GM18909 (cell line): ENCODE data around the gene FCN1.

ENCODE experiments used
- ATAC-seq: cut with Tn5 transposase; IDR thresholded peaks from one replicate; pipeline ENCODE4 v1.9.1; 2021; ENCODE audit warnings: mild to moderate bottlenecking; ENCODE audit not compliant: unreplicated experiment, poor library complexity

Gene FCN1

DNA sequence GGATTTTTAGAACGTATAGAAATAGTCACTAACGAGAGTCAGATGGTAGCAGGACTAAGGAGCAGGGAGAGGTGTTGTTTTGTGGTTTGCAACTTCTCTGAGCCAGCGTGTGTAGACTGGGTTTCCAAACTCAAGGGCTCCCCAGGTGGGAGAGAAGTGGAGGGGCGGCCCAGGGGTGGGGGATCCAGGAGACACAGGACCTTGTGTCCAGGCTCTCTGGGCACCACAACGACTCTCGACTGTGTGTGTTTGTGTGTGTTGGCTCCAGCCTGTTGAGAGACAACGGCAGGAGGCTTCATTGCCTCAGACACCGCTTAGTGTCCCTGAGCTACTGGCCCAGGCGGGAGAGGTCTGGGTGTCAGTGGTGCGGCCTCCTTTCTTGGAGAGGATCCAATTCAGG is 934 bp upstream of the FCN1 start:
- no peak for ATAC-seq

DNA sequence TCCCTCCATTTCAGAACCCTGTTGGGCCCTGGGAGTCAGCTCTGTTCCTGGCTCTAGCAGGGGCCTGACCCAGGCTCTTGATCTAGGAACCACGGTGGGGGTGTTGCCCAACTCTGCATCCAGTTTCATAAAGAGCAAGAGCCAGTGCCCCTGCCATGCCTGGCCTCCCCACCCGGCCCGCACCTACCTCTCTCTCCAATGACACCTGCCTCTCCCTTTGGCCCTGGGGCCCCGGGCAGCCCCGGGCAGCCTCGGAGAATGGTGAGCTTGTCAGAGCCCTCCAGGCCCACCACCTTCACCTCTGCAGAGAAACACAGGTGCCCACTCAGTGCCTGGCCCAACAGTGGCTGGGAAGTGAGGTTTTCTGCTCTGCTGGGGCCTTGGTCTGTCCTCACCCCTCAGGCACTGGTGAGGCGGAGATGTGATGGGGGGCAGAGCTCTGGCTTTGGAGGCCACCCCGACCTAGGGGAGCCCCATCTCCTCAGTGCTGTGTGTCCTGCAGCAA is 1.5 kb downstream of the FCN1 start:
- no peak for ATAC-seq

DNA sequence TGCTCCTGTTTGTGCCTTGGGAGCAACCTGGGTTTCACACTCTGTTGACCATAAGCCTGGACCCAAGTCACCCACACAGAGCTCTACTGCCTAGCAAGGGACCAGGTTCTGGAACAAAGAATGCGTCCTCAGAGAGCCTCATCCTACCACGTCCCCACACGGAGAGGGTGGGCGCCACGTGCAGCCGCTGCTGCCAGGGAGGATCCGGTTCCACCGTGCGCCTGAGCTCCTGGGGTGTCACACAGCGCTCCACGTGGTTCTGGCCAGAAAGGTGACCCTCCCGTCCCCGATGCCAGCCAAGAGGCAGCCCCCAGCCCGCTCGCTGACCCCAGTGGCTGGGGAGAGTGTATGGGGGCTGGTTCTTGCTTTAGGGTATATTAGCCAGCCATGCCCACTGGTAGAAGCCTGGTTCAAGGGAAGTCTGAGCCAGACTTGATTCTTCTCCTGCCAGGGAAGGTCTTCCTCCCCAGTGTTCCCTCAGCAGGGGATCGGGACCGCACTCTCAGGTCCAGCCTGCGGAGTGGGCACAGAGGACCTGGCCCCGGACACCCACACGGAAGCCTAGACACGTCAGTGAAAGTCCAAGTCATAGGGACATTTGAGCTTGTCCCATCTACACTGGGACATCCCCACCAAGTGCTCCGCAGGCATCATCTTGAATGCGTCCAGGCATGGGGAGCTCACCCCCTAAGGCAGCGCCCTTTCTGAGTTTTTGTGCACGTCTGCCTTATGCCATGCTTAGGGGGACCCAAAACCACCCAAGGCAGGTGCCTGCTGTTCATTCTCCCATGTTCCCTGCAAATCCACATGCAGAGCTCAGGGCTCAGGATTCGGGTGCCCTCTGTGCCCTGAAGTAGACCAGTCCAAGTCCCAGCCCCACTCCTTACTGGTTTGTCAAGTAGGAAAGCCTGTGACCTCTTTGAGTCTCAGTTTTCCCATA is 2.4 kb downstream of the FCN1 start:
- ATAC-seq = no peak

DNA sequence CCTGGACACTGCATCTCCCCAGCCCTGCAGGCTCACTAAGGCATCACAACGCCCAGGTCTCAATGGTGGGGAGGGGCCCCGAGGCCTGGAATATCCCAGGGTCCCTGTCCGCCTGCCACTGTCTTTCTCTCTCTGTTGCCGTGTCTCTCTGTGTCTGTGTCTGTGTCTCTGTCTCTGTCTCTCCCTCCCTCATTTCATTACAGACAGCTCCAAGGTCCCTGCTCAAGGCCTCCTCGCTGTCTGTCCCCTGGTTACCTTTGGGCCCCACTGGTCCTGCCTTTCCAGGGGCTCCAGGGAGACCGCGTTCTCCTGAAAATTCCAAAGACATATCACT is 3.2 kb downstream of the FCN1 start:
- no peak for ATAC-seq

DNA sequence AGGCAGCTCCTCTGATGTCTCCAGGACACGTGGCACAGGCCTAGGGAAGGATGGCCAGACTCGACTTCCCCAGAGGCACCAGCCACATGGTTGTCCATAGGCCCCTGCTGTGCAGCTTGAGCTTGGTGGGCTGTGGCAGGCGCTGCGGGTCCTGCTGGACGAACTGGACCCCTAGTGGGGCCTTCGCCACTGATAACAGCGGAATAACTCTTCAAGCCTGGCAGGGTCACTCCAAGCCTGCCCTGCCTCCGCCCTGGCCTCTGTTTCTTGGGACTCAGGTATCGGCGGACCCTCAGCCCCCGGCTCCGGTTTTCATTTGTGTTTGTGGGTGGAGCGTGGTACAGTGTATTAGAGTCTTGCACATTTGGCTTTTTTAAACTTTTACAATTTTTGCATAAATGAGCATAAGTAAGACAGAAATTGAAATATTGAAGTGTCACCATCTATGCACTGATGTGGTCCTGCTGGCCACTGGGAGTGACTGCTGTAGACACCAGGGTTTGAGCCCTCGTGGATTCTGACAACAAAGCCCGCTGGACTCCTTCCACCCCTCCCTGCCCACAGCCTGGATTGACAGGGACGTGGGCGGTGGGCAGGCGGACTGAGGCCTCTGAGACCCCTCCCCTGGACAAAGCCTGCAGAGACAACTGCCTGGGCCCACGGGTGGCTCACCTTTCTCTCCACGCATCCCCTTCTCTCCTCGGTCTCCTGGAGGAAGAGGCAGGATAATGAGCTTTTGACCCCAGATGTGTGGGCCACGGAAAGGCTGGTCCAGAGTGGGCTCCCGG is 3.8 kb downstream of the FCN1 start:
- ATAC-seq = no peak

DNA sequence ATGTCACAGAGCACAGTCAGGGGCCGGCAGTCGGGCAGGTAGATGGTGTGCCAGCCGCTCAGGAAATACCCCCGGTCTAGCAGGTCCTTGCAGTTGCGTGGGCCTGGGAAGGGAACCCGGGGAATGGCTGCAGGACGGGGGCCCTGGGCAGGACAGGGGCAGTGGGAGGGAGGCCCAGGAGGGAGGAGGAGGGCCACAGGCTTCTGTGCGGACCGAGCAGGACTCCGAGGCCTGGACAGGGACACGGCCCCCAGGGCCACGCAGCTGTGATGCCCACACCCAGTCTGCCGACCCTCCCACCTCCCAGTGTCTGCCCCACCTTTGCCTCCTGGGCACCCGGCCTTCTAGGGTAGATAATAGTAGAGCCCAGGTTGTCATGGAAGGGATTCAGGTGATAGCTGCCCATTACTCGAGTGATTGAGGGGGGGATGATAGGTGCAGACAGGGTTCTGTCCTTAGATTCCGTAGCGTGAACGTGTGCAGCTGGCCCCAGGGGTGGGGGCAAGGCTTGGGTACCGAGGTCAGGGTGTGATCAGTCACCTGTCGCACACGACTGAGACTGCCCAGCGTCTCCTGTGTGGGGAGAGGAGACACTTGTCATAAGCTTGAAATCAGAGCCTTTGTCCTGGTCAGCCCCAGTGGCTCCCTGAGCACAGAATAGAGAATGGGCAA is 4.5 kb downstream of the FCN1 start:
- ATAC-seq = no peak

DNA sequence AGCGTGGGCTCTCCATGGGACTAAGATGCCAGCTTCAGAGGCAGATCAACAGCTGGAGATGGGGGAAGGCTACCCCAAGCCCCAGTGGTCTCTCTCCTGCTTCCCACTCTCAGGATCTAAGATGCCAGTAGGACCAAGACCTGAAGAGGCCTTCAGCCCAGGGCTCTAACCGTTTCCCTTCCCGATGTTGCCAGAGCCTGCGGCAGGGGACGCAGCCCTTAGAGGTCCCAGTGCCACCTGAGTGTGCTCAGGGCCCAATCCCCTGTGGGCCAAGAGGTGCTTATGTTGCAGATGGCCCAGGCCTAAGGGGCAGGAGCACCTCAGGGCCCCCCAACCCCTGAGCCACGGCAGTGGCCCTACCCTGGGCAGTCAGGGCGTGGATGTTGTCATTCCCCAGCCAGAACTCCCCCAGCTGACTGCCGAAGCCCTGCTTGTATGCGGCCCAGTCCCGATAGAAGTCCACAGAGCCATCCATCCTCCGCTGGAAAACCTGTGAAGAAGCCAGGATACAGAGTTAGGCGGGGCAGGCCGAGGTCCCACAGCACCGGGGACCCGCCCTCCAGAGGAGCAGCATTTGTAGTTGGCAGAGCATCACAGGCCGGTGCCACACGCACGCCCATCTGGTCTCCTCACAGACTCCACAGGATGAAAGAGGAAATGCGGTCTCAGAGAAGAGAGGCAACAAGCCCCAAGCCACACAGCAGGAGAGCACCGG is 5.4 kb downstream of the FCN1 start:
- no peak for ATAC-seq

DNA sequence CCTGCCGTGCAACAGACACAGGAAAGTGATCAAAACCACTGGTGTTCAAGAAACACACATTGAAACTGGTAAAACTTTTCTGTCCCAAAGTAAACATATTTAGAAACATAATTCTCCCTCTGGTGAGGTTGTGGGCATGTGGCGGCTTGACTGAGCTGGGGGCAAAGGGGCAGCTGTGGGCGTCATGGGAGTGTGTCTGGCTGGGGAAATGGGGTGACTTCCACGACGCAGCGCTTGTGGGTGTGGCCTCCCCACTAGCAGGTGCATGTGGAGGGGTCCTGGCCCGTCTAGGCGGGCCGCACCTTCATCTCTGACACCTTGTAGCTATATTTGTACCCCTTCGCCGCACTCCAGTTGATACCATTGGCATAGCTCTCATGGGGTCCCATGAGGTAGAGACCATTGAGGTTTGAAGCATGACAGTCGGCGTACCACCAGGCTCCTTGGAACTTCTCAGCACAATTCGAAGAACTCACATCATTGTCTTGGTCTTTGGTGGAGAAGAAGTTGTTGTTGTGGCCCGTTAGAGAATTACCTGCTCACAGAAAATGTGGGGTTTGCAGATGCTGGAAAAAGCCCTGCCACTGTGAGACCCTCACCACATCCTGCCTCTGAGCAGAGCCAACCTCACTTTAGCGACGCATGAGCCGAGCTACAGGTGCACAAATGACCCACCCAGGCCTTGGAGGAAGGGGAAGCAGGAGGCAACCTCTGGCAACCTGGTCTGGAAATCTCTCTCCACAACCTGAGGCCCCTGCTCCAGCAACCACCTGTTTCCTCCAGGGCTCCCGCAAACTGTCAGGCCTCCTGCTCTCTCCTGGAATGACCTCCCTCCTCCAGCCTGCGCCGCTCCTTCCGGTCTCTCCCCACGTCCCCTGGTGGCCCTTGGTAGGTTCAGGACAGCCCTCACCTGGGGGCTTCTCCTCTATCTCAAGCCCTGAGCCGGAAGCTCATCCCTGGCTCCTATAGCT is 7.9 kb downstream of the FCN1 start:
- no peak for ATAC-seq

DNA sequence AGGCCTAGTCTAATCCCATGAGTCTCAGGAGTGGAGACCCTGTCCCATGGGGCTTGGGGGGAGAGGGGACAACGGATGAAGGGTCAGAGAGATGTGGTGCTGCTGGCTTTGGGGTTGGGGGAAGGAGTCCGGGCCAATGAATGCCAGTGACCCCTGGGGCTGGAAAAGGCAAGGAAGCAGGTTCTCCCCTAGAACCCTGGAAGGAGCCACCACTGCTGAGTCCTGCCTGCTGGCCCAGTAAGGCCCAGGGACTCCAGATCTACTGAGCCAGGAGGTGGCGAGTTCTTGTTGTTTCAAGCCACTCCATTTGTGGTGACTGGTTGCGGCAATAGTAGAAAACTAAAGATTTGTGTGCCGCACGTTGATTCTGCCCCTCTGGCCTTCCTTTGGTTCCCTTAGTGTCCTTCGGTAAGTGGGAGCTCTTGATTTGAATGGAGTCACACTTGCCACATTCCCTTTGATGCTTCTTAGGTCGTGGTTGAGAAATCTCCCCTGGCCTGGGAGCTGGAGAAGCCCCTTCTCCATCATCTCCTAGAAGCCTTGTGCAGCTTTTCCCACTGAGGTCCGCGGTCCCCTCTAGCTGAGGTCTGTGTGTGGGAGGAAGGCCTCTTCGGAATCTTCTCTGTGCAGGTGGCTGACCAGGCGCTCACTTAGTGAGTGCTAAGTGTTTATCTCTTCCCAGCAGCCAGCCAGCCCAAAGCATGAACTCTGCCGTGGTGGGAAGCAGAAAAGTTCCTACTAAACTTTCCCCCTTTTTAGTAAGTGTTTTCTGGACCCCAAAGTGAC is 9.0 kb downstream of the FCN1 start:
- ATAC-seq = no peak

DNA sequence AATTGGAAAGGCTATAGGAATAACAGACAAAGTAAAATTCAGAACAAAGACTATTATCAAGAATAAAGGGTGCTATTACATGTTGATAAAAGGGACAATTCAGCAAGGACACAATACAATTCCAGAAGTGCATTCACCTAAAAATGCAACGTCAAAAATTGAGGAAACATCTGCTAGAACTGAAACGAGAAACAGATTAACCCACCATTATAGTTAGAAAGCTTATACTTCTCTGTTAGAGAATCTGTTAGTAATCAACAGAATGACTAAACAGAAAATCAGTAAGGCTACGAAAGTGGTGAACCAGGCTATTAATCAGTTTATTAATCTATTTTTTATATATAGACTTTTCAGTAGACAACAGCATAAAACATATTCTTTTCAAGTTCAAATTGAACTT is 14.8 kb downstream of the FCN1 start:
- no peak for ATAC-seq

DNA sequence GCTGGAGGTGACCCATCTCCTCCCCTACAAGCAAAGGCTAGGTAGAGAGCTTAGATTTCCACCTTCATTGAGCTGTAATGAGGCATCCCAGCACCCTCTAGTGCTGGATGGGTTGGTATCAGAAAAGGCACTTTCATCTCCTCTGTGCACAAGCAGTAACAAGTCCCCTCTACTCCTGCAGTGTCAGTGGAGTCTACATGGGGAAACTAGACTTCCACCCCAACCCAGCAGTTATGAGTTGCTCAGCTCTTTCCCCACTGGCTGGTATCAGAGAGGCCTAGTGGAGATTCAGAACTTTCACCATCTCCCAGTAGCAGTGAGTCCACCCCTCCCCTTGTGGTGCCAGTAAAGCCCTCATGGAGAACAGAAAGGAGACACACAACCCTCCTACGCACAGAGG is 17.9 kb downstream of the FCN1 start:
- ATAC-seq = no peak

DNA sequence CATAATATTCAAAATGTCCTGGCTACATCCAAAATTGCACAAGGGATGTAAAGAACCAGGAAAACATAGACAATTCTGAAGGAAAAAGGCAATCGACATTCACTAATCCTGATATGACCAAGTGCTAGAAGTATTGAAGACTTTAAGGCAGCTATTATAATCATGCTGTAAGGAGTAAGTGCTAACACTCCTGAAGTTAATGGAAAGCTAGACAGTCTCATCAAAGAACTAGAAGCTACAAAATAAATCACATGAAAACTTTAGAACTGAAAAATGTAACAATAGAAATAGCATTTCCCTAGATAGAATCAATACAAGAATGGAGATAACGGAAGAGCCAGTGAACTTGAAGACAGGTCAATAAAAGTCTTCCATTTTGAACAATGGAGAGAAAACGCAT is 18.5 kb downstream of the FCN1 start:
- ATAC-seq = no peak

DNA sequence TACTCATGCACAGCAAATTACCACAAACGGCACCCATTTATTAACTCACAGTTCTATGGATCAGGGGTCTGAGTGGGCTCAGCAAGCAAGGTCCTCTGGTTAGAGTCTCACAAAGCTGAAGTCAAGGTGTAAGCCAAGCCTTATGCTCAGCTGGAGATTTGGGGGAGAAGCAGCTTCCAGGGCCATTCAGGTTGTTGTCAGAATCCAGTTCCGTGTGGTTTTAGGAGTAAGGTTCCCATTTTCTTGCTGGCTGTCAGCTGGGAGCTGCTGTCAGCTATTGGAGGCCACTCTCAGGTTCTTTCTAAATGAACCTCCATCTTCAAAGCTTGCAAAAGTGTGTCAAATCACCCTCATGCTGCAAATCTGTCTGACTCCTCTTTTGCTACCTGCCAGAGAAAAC is 19.4 kb downstream of the FCN1 start:
- no peak for ATAC-seq

DNA sequence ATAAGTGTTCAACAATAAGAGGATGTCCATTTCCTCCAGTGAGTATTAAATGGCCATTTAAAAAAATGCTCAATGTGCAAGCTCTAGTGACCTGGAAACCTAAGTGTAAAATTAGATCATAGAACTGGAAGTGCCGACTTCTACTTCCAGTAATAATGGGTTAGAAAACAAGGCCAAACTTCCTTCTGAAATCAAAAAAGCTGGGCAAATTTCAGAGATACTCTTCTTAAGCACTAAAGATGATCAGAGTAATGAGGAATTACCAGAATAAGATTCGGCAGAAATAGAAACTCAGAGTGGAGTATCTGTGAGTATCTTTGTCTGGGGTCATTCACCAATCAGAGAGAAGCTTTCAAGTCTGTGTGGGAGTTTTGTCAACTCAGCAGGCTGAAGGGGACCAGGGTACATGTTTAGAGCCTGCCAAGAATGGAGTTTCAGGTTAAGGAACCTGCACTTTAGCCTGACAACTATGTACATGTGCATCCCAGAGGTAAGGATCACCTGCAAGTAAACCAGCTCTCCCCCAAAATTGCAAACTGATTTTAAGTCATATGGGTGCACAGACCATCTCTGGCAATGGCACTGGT is 20.0 kb downstream of the FCN1 start:
- ATAC-seq = no peak

DNA sequence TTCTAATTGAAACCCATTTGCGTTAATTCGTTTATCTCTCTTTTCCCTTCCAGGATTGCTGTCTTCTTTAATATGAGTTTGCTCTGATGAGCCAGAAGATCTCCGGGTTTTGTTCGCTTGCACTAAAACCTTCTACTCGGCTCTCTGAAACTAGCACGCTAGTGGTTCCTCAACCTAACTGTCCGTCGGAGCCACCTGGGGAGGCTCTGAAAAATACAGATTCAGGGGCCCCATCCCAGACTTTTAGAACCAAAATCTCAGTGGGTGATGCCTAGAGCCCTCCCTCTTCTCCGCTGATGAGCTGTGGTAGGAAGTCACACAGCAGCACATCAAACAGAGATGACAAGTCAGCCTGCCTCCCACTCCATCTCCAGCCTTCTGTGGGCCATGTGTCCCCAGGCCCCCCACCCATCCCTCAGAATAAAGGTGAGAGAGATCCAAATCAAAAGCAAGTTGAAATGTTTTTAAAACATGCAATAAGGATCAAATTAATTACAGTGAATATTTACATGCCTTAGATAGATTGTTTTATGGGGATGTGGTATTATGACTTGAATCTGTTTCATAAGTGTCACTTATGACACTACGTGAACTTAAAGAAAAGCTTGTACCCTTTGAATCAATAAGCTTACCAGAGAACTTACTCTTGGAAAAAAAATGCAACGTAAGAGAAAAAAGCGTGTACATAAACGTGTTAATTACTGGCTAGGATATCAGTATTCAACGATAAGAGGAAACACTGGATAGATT is 20.7 kb downstream of the FCN1 start:
- no peak for ATAC-seq

DNA sequence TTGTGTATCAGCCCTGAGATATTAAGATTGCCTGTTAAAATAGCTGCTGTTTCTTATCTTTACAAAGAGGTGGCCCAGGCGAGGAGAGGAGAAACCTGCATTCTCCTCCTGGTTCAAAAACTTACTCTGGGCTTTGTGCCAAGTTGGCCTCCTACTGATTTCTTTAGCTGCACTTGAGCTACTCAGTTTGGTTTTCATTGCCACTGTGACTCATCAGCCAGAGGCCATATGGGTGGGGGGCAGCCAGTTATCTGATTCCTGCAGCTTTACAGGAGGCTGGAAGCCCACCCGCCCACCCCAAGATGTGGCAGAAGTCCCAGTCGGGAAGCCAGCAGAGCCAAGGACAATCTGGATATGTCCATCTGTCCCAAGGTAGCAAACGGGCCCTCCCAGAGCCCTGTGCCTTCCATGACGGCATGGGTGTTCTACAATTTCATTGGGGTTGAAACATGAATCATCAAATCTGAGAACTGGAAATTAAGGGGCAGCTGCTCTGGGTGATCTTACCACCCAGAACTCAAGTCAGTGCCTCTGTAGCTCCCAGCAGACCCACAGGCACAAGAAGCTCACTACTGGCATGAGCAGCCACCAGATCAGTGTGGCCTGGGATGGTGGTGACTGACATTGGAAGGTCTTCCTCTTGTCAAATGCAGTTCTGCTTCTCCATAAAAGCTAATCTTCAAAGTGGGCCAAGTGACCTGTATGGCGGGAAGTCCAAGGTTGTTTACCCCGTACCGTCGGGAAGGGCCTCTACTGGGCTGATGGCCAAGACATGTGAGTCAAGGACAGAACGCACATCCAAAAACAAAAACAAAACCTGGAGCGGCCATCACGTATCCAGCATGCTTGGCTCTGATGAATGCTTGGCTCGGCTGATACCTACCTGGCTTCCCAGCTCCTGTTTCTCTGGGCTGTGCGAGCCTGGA is 21.5 kb downstream of the FCN1 start:
- no peak for ATAC-seq
